Ectodermal cell (in vitro differentiated cells): ENCODE measurements around the gene NDUFAF8.

ENCODE experiments used
- H3K27ac ChIP-seq: 2 replicates; pipeline ENCODE4 v1.7.0; 2013; ENCODE audit warnings: mild to moderate bottlenecking, low read depth, low read length; ENCODE audit not compliant: insufficient read depth, poor library complexity, severe bottlenecking
- H3K27me3 ChIP-seq: 2 replicates; pipeline ENCODE4 v1.7.0; 2013; ENCODE audit warnings: mild to moderate bottlenecking, low read length; ENCODE audit not compliant: insufficient read depth, control insufficient read depth, poor library complexity, severe bottlenecking
- H3K36me3 ChIP-seq: one replicate; pipeline ENCODE4 v1.7.0; 2013; ENCODE audit warnings: low read length; ENCODE audit not compliant: control insufficient read depth, insufficient read depth
- H3K4me1 ChIP-seq: one replicate; pipeline ENCODE4 v1.7.0; 2013; ENCODE audit warnings: low read length; ENCODE audit not compliant: control insufficient read depth, insufficient read depth
- H3K4me3 ChIP-seq: 2 replicates; pipeline ENCODE4 v1.7.0; 2013; ENCODE audit warnings: low read depth, low read length, control low read depth; ENCODE audit not compliant: insufficient read depth
- H3K9me3 ChIP-seq: 2 replicates; pipeline ENCODE4 v1.7.0; 2013; ENCODE audit warnings: mild to moderate bottlenecking, low read length, moderate library complexity; ENCODE audit not compliant: control insufficient read depth
- WGBS, 2 experiments: methylation state at CpG; one replicate each; pipeline ENCODE4 v1.1.7; 2013; ENCODE audit warnings: missing lambda C conversion rate in 2 of 2; 5-methylcytosine and 5-hydroxymethylcytosine counted together

Gene NDUFAF8

DNA sequence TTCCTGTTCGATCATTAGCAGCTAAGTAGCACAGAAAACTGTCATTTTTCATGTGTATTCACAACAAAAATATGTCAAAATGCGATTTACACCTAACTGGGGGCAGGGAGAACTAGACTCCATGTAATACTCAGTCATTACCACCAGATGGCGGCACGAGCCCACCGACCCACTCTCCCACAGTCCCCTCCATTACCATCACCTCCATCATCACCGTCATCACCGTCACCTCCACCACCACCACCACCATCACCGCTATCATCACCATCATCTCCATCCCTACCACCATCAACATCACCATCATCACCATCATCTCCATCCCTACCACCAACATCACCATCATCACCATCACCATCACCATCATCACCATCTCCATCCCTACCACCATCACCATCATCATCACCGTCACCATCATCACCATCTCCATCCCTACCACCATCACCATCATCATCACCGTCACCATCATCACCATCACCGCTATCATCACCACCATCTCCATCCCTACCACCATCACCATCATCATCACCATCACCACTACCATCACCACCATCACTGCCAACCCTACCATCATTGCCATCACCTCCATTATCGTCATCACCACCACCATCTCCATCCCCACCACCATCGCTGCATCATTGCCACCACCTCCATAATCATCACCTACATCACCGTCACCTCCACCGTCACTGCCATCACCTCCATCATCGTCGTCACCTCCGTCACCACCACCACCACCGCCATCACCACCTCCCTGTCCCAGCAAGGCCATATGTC lies 14.4 kb downstream of the NDUFAF8 start:
- H3K27me3 ChIP-seq, result no peaks in the 10 kb centered on the region
- 66 to 68% methylated on average over 19 of the region's 19 CpGs for WGBS, 2 experiments
- no peak overlapping the region for H3K4me3 ChIP-seq
- peaks cover 23% of the 10 kb centered on the region for H3K4me1 ChIP-seq
- peaks cover 2% of the 10 kb centered on the region for H3K36me3 ChIP-seq
- no peaks in the 10 kb centered on the region for H3K9me3 ChIP-seq
- H3K27ac ChIP-seq, result no peak overlapping the region

DNA sequence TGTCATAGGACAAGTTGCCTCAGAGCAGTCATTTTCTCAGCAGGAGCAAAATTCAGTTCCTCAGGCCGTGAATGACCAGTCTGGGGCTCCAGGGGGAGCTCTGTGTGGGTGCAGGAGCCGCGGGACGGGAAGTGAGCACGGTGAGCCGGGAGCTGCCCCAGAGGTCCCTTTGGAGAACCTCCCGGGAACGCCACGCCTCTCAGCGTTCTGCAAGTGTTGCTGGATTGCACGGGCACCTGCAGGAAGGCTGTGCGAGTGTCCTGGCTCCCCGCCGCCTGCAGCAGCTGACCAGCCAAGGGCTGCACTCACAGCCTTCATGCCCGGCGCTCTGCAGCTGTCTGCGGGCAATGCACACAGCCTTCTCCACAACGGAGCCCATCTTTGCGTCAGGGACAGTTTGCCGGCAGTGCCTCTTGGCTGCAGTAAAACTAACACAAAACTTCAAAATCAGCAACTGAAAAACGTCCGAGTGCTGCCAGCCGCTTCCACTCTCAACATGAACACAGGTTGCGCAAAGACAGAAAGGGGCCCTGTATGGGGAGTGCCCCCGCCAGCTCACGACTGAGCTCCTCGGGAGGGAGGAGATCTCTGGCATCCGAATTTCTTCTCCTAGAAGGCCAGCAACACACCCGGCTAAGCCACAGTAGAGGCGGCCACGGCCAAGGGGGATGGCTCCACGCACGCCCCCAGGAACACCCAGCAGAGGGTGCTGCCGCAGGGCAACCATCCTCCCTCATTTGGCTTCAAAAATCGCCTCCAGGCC lies 16.0 kb downstream of the NDUFAF8 start:
- Histone ChIP-seq H3K4me3 (no peak overlapping the region), H3K9me3 (no peaks in the 10 kb centered on the region), H3K4me1 (peaks cover 23% of the 10 kb centered on the region), H3K27me3 (no peaks in the 10 kb centered on the region), H3K36me3 (no peaks in the 10 kb centered on the region), H3K27ac (no peak overlapping the region)
- WGBS, 2 experiments, result 59% methylated on average over 35 of the region's 35 CpGs

DNA sequence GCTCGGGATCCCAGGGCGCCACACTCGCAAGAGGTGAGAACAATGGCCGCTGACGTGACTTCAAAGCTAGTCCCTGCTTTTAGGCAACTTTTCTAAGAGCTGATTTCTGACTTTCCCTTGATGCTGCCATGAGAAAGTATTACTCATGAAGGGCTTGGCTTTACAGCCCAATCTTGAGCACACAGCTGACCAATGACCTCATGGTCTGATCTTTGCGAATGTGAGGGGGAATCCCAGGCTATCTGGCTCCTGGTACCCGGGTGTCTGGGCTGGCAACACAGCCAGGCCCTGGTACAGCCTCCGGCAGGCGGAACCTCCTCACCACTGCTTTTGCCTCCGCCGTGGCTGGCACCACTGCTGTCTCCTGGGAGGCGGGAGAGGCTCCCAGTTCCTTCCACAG lies 17.5 kb downstream of the NDUFAF8 start:
- Histone ChIP-seq H3K36me3 (no peaks in the 10 kb centered on the region), H3K9me3 (no peaks in the 10 kb centered on the region), H3K4me3 (no peak overlapping the region), H3K27me3 (no peaks in the 10 kb centered on the region), H3K4me1 (peaks cover 20% of the 10 kb centered on the region), H3K27ac (no peak overlapping the region)
- WGBS, 2 experiments, result 90 to 94% methylated on average over 12 of the region's 12 CpGs

DNA sequence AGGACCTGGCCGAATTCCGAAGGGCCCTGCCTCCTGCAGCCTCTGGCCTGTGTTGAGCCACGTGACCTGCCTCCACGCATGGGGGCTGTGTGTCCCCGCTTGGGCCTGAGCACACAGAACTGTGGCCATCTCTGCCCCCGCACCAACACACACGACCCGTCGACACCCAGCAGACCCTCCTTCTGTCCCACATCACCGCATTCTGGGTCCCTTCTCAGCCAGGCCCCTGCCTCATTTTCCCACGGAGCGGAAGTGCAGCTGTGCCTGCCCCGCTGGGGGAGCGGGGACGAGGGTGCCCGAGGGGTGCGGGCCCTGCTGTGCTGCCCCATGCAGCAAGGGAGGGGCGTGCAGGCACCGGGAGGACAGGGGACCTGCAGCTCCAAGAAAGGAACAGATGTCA lies 18.4 kb downstream of the NDUFAF8 start:
- Histone ChIP-seq H3K27me3 (no peaks in the 10 kb centered on the region), H3K4me3 (no peak overlapping the region), H3K9me3 (no peaks in the 10 kb centered on the region), H3K4me1 (peaks cover 11% of the 10 kb centered on the region), H3K27ac (no peak overlapping the region), H3K36me3 (no peaks in the 10 kb centered on the region)
- WGBS, 2 experiments, result 94 to 96% methylated on average over 19 of the region's 19 CpGs

DNA sequence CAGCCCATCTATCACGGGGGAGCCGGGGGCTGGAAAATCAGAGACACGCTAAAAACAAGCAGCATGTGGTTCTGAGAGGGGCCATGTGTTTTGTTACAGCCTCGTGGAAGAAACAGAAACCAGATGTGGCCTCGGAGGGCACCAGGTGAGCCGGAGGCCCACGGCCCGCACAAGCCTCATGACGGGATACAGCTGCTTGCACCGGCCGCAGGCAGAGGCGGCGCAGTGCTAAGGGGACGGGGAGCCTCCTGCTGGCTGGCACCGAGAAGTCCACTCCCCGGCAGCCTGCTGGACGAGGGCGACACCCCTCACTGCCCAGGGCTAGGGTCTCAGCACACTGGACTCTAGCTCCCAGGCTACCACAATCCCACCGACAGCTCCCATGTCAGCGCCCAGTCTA lies 19.2 kb downstream of the NDUFAF8 start:
- Histone ChIP-seq H3K4me1 (peaks cover 6% of the 10 kb centered on the region), H3K27me3 (no peaks in the 10 kb centered on the region), H3K27ac (no peak overlapping the region), H3K9me3 (no peaks in the 10 kb centered on the region), H3K4me3 (no peak overlapping the region), H3K36me3 (no peaks in the 10 kb centered on the region)
- WGBS, 2 experiments, result 85 to 87% methylated on average over 20 of the region's 20 CpGs

DNA sequence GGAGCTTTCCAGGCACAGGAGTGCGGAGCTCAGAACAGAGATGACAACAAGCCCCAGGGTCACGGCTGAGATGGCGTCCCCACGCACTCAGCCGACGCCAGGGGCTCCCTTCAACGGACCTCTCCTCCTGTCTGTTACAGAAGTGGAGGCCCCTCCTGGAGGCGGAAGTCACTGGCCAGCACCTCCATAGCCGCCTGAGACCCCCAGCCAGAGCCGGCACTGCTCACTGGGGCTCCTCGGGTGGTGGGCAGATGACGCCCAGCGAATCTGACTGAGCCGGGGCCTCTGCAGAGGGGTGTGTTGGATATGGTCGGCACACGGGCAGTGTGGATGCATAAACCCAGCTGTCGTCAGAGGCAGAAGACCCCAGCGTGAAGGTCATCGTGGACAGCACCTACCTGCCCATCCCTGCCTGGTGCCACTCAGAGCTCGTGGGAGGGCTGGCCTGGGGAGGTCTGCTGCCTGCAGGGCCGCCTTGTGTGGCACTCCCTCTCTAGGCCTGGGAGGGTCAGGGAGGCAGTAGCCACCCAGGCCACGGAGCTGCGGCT lies 20.0 kb downstream of the NDUFAF8 start:
- no peaks in the 10 kb centered on the region for H3K36me3 ChIP-seq
- peaks cover 6% of the 10 kb centered on the region for H3K4me1 ChIP-seq
- H3K4me3 ChIP-seq, result no peak overlapping the region
- 93% methylated on average over 23 of the region's 23 CpGs for WGBS, 2 experiments
- H3K27ac ChIP-seq, result no peak overlapping the region
- H3K9me3 ChIP-seq, result no peaks in the 10 kb centered on the region
- H3K27me3 ChIP-seq, result no peaks in the 10 kb centered on the region

DNA sequence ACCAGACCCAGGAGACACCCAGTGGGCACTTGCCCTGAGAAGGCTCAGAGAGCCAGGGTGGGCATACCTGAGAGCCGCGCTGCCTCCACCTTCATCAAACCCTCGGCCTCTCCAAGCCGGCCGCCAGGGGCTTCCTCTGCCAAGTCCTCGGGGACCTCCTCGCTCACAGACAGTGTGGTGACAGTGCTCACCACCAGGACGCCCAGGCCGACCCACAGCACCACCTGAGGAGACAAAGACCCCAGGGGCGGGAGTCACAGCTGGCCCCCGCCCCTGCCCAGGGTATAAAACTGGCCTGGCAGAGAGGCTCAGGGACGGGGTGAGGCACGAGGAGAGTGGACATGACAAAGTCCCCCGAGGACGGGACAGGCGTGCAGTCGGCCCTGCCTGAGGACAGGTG lies 21.1 kb downstream of the NDUFAF8 start:
- no peaks in the 10 kb centered on the region for H3K36me3 ChIP-seq
- H3K27ac ChIP-seq, result no peak overlapping the region
- H3K27me3 ChIP-seq, result no peaks in the 10 kb centered on the region
- no peak overlapping the region for H3K4me3 ChIP-seq
- 94% methylated on average over 17 of the region's 17 CpGs for WGBS, 2 experiments
- no peaks in the 10 kb centered on the region for H3K9me3 ChIP-seq
- peaks cover 3% of the 10 kb centered on the region for H3K4me1 ChIP-seq

DNA sequence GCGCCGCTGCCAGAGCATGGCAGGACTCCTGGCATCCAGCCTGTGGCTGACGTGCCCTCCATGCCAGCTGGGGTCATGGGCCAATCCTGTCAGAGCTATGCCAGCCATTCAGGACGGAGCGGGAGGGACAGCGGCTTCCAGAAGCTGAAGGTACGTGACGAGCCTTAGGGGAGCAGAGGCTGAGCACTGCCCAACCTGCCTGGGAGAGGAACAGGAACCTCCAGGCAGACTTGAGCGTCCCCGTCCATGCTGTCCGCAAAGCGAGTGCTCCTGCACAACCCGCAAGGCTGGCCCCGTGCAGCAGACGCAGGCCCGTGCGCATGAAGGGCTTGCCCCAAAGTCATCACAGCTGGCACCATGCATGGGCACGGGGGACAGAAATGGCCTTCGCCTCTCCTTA lies 21.5 kb downstream of the NDUFAF8 start:
- H3K4me3 ChIP-seq, result no peak overlapping the region
- H3K27me3 ChIP-seq, result no peaks in the 10 kb centered on the region
- WGBS, 2 experiments, result 95 to 96% methylated on average over 19 of the region's 19 CpGs
- no peaks in the 10 kb centered on the region for H3K9me3 ChIP-seq
- no peak overlapping the region for H3K27ac ChIP-seq
- H3K4me1 ChIP-seq, result no peaks in the 10 kb centered on the region
- no peaks in the 10 kb centered on the region for H3K36me3 ChIP-seq

DNA sequence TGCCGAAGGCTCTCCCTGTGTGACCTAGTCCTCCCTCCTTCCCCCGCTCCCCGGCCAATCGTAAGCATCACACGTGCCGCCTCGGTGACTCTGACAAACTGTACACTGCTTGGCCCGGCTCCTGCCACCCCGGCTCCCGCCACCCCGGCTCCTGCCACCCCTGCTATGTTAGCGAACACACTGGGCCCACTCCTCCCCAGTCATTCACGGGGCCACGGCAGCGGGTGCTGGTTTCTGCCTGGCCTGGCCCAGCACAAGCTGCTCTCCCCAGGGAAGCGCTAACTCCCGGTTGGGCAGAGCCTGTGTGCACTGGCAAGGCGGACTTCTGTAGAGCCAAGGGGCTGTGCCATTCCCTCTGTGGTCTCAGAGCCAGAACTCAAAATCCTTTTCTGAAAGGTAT lies 22.0 kb downstream of the NDUFAF8 start:
- Histone ChIP-seq H3K36me3 (no peaks in the 10 kb centered on the region), H3K4me3 (no peak overlapping the region), H3K4me1 (no peaks in the 10 kb centered on the region), H3K27ac (no peak overlapping the region), H3K27me3 (no peaks in the 10 kb centered on the region), H3K9me3 (no peaks in the 10 kb centered on the region)
- 92 to 93% methylated on average over 18 of the region's 18 CpGs for WGBS, 2 experiments

DNA sequence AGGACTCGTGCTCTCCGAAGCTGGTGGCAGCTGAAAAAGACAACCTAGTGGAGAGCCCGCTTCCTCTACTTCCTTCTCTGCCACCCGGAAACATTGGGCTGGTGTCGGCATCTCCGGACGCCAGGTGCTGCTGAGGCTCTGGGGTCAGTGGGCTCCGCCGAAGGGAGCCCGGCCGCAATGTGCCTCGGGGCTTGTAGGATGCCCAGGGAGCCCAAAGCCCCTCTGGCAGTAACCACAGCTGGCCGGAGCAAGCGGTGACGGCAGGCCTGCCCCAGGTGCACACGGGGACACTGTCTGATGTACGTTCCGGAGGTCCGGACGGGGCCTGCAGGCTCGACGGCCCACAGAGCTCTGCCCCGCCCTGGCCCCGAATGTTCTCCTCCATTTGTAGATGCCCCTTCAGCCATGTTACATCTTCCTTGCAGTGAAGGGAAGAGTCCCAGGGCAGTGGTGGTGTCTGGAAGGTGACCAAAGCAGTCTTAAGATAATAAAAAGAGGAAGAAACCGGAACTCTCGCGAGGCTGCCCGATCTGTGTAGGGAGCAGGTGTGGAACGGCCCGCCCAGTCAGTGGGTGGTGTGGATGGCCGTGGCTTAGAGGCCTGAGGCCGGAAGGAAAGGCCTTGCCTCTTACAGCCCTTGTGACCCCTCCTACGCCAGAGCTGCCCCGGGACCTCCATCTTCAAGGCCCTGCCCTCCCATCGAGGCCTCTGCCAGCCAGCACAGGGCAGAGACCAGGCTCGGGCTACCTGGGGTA lies 22.6 kb downstream of the NDUFAF8 start:
- 95% methylated on average over 36 of the region's 36 CpGs for WGBS, 2 experiments
- H3K36me3 ChIP-seq, result no peaks in the 10 kb centered on the region
- no peaks in the 10 kb centered on the region for H3K9me3 ChIP-seq

More for the DNA sequence above, 22.6 kb downstream of the NDUFAF8 start:
- Histone ChIP-seq H3K4me1 (no peaks in the 10 kb centered on the region), H3K27me3 (no peaks in the 10 kb centered on the region), H3K27ac (no peak overlapping the region), H3K4me3 (no peak overlapping the region)
